PFSK-1 (cell line): ENCODE data around the gene GPRIN1.

Experiments used
- TAF1 ChIP-seq: IDR thresholded peaks from 2 replicates; pipeline ENCODE4 v1.6.1; 2012; ENCODE audit warnings: low read length, control low read depth, borderline replicate concordance; ENCODE audit not compliant: insufficient read depth
- TF ChIP-seq, protein P1 (sequence below), 2 experiments: IDR thresholded peaks; 2 replicates each; pipeline versions ENCODE4 v1.6.1 to v1.8.0; 2011 to 2012; ENCODE audit warnings: low read depth in 2 of 2, low read length in 2 of 2, control low read depth in 1 of 2, inconsistent platforms in 1 of 2, mild to moderate bottlenecking in 1 of 2, moderate library complexity in 1 of 2; ENCODE audit not compliant: insufficient read depth in 1 of 2

DNA sequence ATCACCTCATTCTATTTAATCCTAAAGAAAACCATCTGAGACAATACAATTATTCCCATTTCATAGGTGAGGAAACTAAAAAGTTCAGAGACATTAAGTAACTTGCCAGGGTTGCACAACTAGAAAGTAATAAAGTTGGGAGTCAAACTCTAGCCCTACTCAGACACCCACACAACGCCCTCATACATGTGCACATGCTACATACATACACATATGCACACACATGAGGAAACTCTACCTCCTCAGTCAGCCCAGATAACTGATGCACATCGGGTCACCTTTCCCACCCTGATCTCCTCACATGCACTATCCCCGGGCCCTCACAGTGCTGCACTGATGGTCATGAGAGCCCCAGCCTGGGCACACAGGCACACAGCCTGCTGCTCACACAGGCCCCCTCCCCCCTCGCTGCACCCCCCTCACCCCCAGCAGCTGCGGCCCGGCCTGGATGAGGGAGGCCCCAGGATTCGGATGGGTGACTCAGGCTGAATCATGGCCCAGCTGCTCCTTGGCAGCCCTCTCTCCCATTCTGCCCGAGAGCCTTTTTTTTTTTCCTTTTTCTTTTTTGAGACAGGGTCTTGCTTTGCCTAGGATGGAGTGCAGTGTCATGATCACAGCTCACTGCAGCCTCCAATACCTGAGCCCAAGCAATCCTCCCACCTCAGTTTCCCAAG lies 5.0 kb upstream of the GPRIN1 start:
- TF ChIP-seq TAF1, result no peak
- TF ChIP-seq, protein P1, sequence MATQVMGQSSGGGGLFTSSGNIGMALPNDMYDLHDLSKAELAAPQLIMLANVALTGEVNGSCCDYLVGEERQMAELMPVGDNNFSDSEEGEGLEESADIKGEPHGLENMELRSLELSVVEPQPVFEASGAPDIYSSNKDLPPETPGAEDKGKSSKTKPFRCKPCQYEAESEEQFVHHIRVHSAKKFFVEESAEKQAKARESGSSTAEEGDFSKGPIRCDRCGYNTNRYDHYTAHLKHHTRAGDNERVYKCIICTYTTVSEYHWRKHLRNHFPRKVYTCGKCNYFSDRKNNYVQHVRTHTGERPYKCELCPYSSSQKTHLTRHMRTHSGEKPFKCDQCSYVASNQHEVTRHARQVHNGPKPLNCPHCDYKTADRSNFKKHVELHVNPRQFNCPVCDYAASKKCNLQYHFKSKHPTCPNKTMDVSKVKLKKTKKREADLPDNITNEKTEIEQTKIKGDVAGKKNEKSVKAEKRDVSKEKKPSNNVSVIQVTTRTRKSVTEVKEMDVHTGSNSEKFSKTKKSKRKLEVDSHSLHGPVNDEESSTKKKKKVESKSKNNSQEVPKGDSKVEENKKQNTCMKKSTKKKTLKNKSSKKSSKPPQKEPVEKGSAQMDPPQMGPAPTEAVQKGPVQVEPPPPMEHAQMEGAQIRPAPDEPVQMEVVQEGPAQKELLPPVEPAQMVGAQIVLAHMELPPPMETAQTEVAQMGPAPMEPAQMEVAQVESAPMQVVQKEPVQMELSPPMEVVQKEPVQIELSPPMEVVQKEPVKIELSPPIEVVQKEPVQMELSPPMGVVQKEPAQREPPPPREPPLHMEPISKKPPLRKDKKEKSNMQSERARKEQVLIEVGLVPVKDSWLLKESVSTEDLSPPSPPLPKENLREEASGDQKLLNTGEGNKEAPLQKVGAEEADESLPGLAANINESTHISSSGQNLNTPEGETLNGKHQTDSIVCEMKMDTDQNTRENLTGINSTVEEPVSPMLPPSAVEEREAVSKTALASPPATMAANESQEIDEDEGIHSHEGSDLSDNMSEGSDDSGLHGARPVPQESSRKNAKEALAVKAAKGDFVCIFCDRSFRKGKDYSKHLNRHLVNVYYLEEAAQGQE (IDR thresholded peaks at IDR 0.05; ENCODE audit: insufficient read depth in 1 of 2, low read depth in 2 of 2, low read length in 2 of 2), result no peak
